IPS-15b (cell line): Measurements from ENCODE around the gene GALNT10.
A peak's percentile ranks its signal among the peaks of the same experiment; 100 is the strongest.

ENCODE experiments used
- H3K27me3 ChIP-seq: one replicate; pipeline ENCODE4 v1.6.1; 2013; ENCODE audit warnings: low read length; ENCODE audit not compliant: control insufficient read depth, insufficient read depth
- H3K36me3 ChIP-seq: one replicate; pipeline ENCODE4 v1.6.1; 2013; ENCODE audit warnings: low read length; ENCODE audit not compliant: control insufficient read depth, insufficient read depth
- H3K4me1 ChIP-seq: one replicate; pipeline ENCODE4 v1.6.1; 2013; ENCODE audit warnings: mild to moderate bottlenecking, low read length; ENCODE audit not compliant: control insufficient read depth, insufficient read depth
- H3K4me3 ChIP-seq: one replicate; pipeline ENCODE4 v1.5.1; 2013; ENCODE audit warnings: low read depth, low read length
- H3K9ac ChIP-seq: one replicate; pipeline ENCODE4 v1.6.1; 2013; ENCODE audit warnings: low read depth, mild to moderate bottlenecking, low read length
- H3K9me3 ChIP-seq: one replicate; pipeline ENCODE4 v1.6.1; 2013; ENCODE audit warnings: mild to moderate bottlenecking, low read length; ENCODE audit not compliant: control insufficient read depth, insufficient read depth

Gene GALNT10

GRCh38 chr5:154401355-154401754, 210.8 kb downstream of the GALNT10 start:
- Histone ChIP-seq H3K36me3 (no peaks in the 10 kb centered on the region), H3K4me1 (peaks cover 5% of the 10 kb centered on the region), H3K27me3 (no peaks in the 10 kb centered on the region), H3K9ac (no peak overlapping the region), H3K4me3 (no peak overlapping the region), H3K9me3 (no peaks in the 10 kb centered on the region)

GRCh38 chr5:154401931-154402330, 211.4 kb downstream of the GALNT10 start:
- no peaks in the 10 kb centered on the region for H3K27me3 ChIP-seq
- H3K36me3 ChIP-seq = no peaks in the 10 kb centered on the region
- peaks cover 5% of the 10 kb centered on the region for H3K4me1 ChIP-seq

GRCh38 chr5:154402611-154403010, 212.1 kb downstream of the GALNT10 start:
- Histone ChIP-seq H3K4me1 (peaks cover 5% of the 10 kb centered on the region), H3K9me3 (no peaks in the 10 kb centered on the region)

More at GRCh38 chr5:154401931-154402330, 211.4 kb downstream of the GALNT10 start:
- Histone ChIP-seq H3K9me3 (no peaks in the 10 kb centered on the region), H3K9ac (no peak overlapping the region), H3K4me3 (no peak overlapping the region)

GRCh38 chr5:154403234-154403633, 212.7 kb downstream of the GALNT10 start:
- Histone ChIP-seq H3K4me3 (no peak overlapping the region), H3K9me3 (no peaks in the 10 kb centered on the region), H3K27me3 (no peaks in the 10 kb centered on the region), H3K9ac (no peak overlapping the region), H3K4me1 (peaks cover 5% of the 10 kb centered on the region), H3K36me3 (no peaks in the 10 kb centered on the region)

More at GRCh38 chr5:154402611-154403010, 212.1 kb downstream of the GALNT10 start:
- Histone ChIP-seq H3K9ac (no peak overlapping the region), H3K4me3 (no peak overlapping the region), H3K36me3 (no peaks in the 10 kb centered on the region), H3K27me3 (no peaks in the 10 kb centered on the region)

- Histone ChIP-seq H3K36me3 (no peaks in the 10 kb centered on the region), H3K4me1 (peaks cover 5% of the 10 kb centered on the region), H3K9ac (no peak overlapping the region), H3K27me3 (no peaks in the 10 kb centered on the region), H3K4me3 (no peak overlapping the region), H3K9me3 (no peaks in the 10 kb centered on the region)
Observed at GRCh38 chr5:154403776-154404387, 213.3 kb downstream of the GALNT10 start.

GRCh38 chr5:154405078-154405792, 214.7 kb downstream of the GALNT10 start:
- no peaks in the 10 kb centered on the region for H3K9me3 ChIP-seq
- peak overlapping the region; percentile 9 for H3K9ac ChIP-seq
- H3K4me3 ChIP-seq = peak overlapping the region; percentile 31
- H3K4me1 ChIP-seq = peaks cover 5% of the 10 kb centered on the region
- no peaks in the 10 kb centered on the region for H3K27me3 ChIP-seq
- no peaks in the 10 kb centered on the region for H3K36me3 ChIP-seq

GRCh38 chr5:154406231-154406630, 215.7 kb downstream of the GALNT10 start:
- H3K4me3 ChIP-seq = no peak overlapping the region
- H3K36me3 ChIP-seq = no peaks in the 10 kb centered on the region
- H3K9me3 ChIP-seq = no peaks in the 10 kb centered on the region
- H3K9ac ChIP-seq = no peak overlapping the region
- no peaks in the 10 kb centered on the region for H3K27me3 ChIP-seq
- peaks cover 5% of the 10 kb centered on the region for H3K4me1 ChIP-seq

GRCh38 chr5:154406826-154407225, 216.3 kb downstream of the GALNT10 start:
- Histone ChIP-seq H3K9ac (no peak overlapping the region), H3K4me1 (peaks cover 5% of the 10 kb centered on the region), H3K4me3 (no peak overlapping the region), H3K27me3 (no peaks in the 10 kb centered on the region), H3K9me3 (no peaks in the 10 kb centered on the region), H3K36me3 (no peaks in the 10 kb centered on the region)

GRCh38 chr5:154408811-154409210, 218.3 kb downstream of the GALNT10 start:
- peaks cover 5% of the 10 kb centered on the region for H3K4me1 ChIP-seq
- H3K4me3 ChIP-seq = no peak overlapping the region
- H3K36me3 ChIP-seq = no peaks in the 10 kb centered on the region
- H3K27me3 ChIP-seq = no peaks in the 10 kb centered on the region
- H3K9ac ChIP-seq = no peak overlapping the region
- no peaks in the 10 kb centered on the region for H3K9me3 ChIP-seq

GRCh38 chr5:154409230-154409840, 218.8 kb downstream of the GALNT10 start:
- no peaks in the 10 kb centered on the region for H3K9me3 ChIP-seq
- no peaks in the 10 kb centered on the region for H3K36me3 ChIP-seq
- H3K27me3 ChIP-seq = no peaks in the 10 kb centered on the region
- no peak overlapping the region for H3K9ac ChIP-seq
- no peak overlapping the region for H3K4me3 ChIP-seq
- peaks cover 5% of the 10 kb centered on the region for H3K4me1 ChIP-seq

- no peak overlapping the region for H3K9ac ChIP-seq
- H3K4me3 ChIP-seq = no peak overlapping the region
- H3K36me3 ChIP-seq = no peaks in the 10 kb centered on the region
- H3K27me3 ChIP-seq = no peaks in the 10 kb centered on the region
- no peaks in the 10 kb centered on the region for H3K9me3 ChIP-seq
- H3K4me1 ChIP-seq = no peaks in the 10 kb centered on the region
Observed at GRCh38 chr5:154410008-154410407, 219.5 kb downstream of the GALNT10 start.

- H3K9ac ChIP-seq = no peak overlapping the region
- H3K9me3 ChIP-seq = no peaks in the 10 kb centered on the region
- no peaks in the 10 kb centered on the region for H3K27me3 ChIP-seq
- no peak overlapping the region for H3K4me3 ChIP-seq
- no peaks in the 10 kb centered on the region for H3K36me3 ChIP-seq
- no peaks in the 10 kb centered on the region for H3K4me1 ChIP-seq
Observed at GRCh38 chr5:154410786-154411185, 220.3 kb downstream of the GALNT10 start.
